NT2/D1 (cell line): Measurements from ENCODE around the gene TMED1.

Experiments
- DNase-seq: peaks from one replicate; pipeline ENCODE4 v3.0.0-alpha.2; 2011; ENCODE audit warnings: low read depth, low spot score
- H3K27me3 ChIP-seq: 2 replicates; pipeline ENCODE4 v1.6.0; 2011; ENCODE audit warnings: mild to moderate bottlenecking; ENCODE audit not compliant: insufficient read length, insufficient read depth
- H3K36me3 ChIP-seq: 2 replicates; pipeline ENCODE4 v1.6.1; 2011; ENCODE audit warnings: mild to moderate bottlenecking, low read length, mixed read lengths; ENCODE audit not compliant: insufficient read depth, insufficient read length
- H3K4me1 ChIP-seq: 2 replicates; pipeline ENCODE4 v1.5.1; 2011; ENCODE audit not compliant: insufficient read depth, insufficient read length
- H3K4me3 ChIP-seq: 2 replicates; pipeline ENCODE4 v1.5.1; 2011; ENCODE audit warnings: low read depth; ENCODE audit not compliant: insufficient read length
- H3K9ac ChIP-seq: 2 replicates; pipeline ENCODE4 v1.6.0; 2011; ENCODE audit warnings: low read depth; ENCODE audit not compliant: insufficient read length
- H3K9me3 ChIP-seq: 2 replicates; pipeline ENCODE4 v1.5.1; 2011; ENCODE audit warnings: mild to moderate bottlenecking, low read length; ENCODE audit not compliant: insufficient read depth
- SUZ12 ChIP-seq: IDR thresholded peaks from 2 replicates; pipeline ENCODE4 v1.6.1; 2011; ENCODE audit not compliant: insufficient read length, insufficient read depth; ENCODE audit errors: extremely low read depth
- YY1 ChIP-seq: IDR thresholded peaks from 2 replicates; pipeline ENCODE4 v1.6.1; 2011; ENCODE audit not compliant: insufficient read length, insufficient read depth
- ZNF274 ChIP-seq: IDR thresholded peaks from 2 replicates; pipeline ENCODE4 v1.6.1; 2011; ENCODE audit warnings: mild to moderate bottlenecking, low read depth, low read length

The TMED1 gene

GRCh38 chr19:10811391-10812111 is 24.5 kb downstream of the TMED1 start:
- H3K4me1 ChIP-seq = peaks cover 25% of the 10 kb centered on the region
- no peak overlapping the region for H3K9ac ChIP-seq
- H3K27me3 ChIP-seq = no peaks in the 10 kb centered on the region
- H3K36me3 ChIP-seq = peaks cover 76% of the 10 kb centered on the region
- no peaks in the 10 kb centered on the region for H3K9me3 ChIP-seq
- TF ChIP-seq ZNF274 (no peak), YY1 (no peak), SUZ12 (no peak)
- DNase-seq = no peak
- H3K4me3 ChIP-seq = no peak overlapping the region

- H3K36me3 ChIP-seq = peaks cover 76% of the 10 kb centered on the region
- H3K9ac ChIP-seq = no peak overlapping the region
- no peaks in the 10 kb centered on the region for H3K9me3 ChIP-seq
- TF ChIP-seq ZNF274 (no peak), SUZ12 (no peak), YY1 (no peak)
- H3K4me3 ChIP-seq = no peak overlapping the region
- no peak for DNase-seq
- H3K27me3 ChIP-seq = no peaks in the 10 kb centered on the region
- H3K4me1 ChIP-seq = peaks cover 20% of the 10 kb centered on the region
Observed at GRCh38 chr19:10809651-10810285, 26.2 kb downstream of the TMED1 start.

GRCh38 chr19:10808937-10809649 is 26.9 kb downstream of the TMED1 start:
- Histone ChIP-seq H3K4me1 (peaks cover 20% of the 10 kb centered on the region), H3K9ac (no peak overlapping the region), H3K4me3 (no peak overlapping the region), H3K9me3 (no peaks in the 10 kb centered on the region), H3K27me3 (no peaks in the 10 kb centered on the region), H3K36me3 (peaks cover 77% of the 10 kb centered on the region)
- TF ChIP-seq SUZ12 = no peak
- no peak for DNase-seq

GRCh38 chr19:10805758-10806247 is 30.2 kb downstream of the TMED1 start:
- no peaks in the 10 kb centered on the region for H3K27me3 ChIP-seq
- TF ChIP-seq YY1 = no peak
- no peak for TF ChIP-seq ZNF274
- no peak for TF ChIP-seq SUZ12
- no peak for DNase-seq
- H3K9ac ChIP-seq = no peak overlapping the region
- no peaks in the 10 kb centered on the region for H3K9me3 ChIP-seq
- H3K4me3 ChIP-seq = no peak overlapping the region
- H3K36me3 ChIP-seq = peaks cover 78% of the 10 kb centered on the region
- H3K4me1 ChIP-seq = no peaks in the 10 kb centered on the region

GRCh38 chr19:10805065-10805757 is 30.8 kb downstream of the TMED1 start:
- Histone ChIP-seq H3K9ac (no peak overlapping the region), H3K4me3 (no peak overlapping the region), H3K36me3 (peaks cover 78% of the 10 kb centered on the region), H3K27me3 (no peaks in the 10 kb centered on the region), H3K9me3 (no peaks in the 10 kb centered on the region), H3K4me1 (no peaks in the 10 kb centered on the region)
- no peak for DNase-seq
- no peak for TF ChIP-seq YY1
- TF ChIP-seq SUZ12 = no peak
- TF ChIP-seq ZNF274 = no peak

- TF ChIP-seq YY1 (no peak), SUZ12 (no peak), ZNF274 (no peak)
- no peaks in the 10 kb centered on the region for H3K4me1 ChIP-seq
- no peak overlapping the region for H3K9ac ChIP-seq
- H3K9me3 ChIP-seq = no peaks in the 10 kb centered on the region
- H3K4me3 ChIP-seq = no peak overlapping the region
- H3K27me3 ChIP-seq = no peaks in the 10 kb centered on the region
- H3K36me3 ChIP-seq = peaks cover 76% of the 10 kb centered on the region
- no peak for DNase-seq
Observed at GRCh38 chr19:10803252-10803651, 32.8 kb downstream of the TMED1 start.
